Breast epithelium (tissue), 3 donors: ENCODE data around the gene FBXL13.

Experiments
- POLR2A ChIP-seq: fragments of 450-650 bp; IDR thresholded peaks from one replicate; pipeline ENCODE4 v1.6.1; 2016; ENCODE audit warnings: antibody characterized with exemption, mild to moderate bottlenecking, moderate library complexity
- POLR2AphosphoS5 ChIP-seq, 3 donors: sonication (generic); formaldehyde crosslinking; IDR thresholded peaks; one replicate each; pipeline ENCODE4 v1.6.1; 2017; ENCODE audit warnings: antibody characterized with exemption in 3 of 3
- TF ChIP-seq, protein P1 (sequence below), 3 donors: fragments of 450-650 bp; IDR thresholded peaks; one replicate each; pipeline ENCODE4 v1.5.1; 2016 to 2017; ENCODE audit warnings: antibody characterized with exemption in 3 of 3, mild to moderate bottlenecking in 3 of 3, moderate library complexity in 3 of 3

GRCh38 chr7:103080923-103081322, 6.3 kb upstream of the FBXL13 start:
- TF ChIP-seq, protein P1, sequence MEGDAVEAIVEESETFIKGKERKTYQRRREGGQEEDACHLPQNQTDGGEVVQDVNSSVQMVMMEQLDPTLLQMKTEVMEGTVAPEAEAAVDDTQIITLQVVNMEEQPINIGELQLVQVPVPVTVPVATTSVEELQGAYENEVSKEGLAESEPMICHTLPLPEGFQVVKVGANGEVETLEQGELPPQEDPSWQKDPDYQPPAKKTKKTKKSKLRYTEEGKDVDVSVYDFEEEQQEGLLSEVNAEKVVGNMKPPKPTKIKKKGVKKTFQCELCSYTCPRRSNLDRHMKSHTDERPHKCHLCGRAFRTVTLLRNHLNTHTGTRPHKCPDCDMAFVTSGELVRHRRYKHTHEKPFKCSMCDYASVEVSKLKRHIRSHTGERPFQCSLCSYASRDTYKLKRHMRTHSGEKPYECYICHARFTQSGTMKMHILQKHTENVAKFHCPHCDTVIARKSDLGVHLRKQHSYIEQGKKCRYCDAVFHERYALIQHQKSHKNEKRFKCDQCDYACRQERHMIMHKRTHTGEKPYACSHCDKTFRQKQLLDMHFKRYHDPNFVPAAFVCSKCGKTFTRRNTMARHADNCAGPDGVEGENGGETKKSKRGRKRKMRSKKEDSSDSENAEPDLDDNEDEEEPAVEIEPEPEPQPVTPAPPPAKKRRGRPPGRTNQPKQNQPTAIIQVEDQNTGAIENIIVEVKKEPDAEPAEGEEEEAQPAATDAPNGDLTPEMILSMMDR (IDR thresholded peaks at IDR 0.05): no peak
- TF ChIP-seq POLR2A (no peak), POLR2AphosphoS5 (IDR thresholded peaks at IDR 0.05) (no peak)
